Activated effector memory CD4-positive, alpha-beta T cell treated with Interleukin-2 at 50 U/mL for 16 hours (primary cell): Measurements from ENCODE around the gene BMF.
A peak's percentile ranks its signal among the peaks of the same experiment; 100 is the strongest.

Source experiments
- DNase-seq: peaks from one replicate; pipeline ENCODE4 v3.0.0-alpha.2; 2020

The BMF gene

DNA sequence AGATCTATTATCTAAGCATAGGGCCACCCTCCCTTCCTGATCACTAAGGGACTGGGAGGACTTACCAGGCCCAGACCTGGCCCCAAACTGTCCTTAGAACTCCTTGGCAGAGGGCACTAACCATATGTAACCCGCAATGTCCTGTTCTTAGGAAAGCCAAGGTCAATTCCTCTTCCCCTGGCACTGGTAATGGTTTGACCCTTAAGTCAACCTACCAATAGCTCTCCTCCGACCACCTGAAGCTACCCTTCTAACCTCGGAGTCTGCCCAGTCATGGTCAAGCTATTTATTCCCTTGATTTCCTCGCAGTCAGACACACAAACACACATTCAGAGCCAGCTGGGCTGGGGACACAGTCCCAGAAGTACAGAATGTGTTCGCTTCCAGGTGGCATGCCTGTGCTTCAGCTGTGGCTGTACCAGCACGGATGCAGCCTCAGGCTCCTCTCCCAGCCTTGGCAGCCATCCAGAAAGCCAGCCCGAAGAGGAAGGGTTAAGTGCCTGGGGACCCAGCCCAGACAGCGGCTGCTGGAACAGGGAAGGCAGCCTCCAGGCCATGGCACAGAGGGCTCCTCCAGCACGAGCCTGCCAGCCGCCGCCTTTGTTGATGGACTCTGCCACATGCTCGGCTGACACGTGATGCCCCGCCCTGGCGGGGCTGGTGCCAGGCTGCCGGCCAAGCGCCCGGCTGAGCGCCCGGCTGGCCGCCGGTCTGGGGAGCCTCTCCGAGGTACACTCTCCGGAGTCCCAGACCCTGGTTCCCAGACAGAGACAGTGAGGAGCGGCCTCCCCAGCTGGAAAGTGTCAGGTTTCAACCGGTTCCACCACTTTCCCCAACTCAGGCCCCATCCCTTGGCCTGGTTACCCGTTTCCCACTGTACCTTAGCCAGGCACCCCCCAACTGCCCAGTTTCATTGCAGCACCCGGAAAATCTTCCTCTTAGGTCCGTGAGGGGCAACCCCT is 5.5 kb downstream of the BMF start:
- no peak for DNase-seq

DNA sequence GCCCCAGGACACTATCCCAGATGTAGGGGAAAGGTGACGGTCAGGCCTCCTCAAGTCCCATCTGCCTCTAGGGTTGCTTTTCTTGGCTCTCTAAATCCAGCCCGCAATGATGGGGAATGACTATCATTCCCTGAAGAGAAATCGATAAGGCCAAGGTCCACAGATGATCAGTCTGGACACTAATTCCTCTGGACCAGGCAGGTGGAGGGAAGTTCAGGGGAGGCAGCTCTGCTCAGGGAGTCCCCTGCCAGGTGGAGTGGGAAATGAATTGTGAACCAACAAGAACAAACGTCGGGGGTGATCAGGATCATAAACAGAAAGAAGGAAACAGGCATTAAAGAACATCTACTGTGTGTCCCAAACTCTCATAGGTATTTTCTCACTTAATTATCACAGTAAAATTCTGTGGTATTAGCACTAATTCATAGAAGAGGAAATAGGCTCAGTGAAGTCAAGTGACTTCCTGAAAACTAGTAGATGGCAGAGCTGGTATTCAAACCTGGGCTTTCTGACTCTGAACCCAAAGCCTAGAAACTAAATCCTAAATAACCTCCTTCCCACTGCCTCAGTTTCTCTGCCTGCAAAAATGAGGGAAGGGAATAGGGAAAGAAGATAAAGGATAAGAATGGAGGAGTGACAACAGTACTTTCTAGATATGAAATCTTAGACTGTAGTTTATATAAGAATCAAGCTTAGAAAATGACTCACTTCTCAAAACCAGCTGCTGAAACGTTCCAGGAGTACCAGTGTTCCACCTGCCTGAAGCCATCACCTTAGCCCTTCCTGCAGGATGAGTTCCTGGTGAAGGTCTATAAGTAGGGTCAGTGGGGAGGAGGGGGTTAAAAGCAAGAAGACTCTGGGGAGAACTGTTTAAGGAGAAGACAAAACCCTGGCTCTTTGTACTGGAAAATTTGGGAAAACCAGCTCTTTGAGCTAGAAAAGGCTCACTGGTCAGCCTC is 7.5 kb downstream of the BMF start:
- no peak for DNase-seq

DNA sequence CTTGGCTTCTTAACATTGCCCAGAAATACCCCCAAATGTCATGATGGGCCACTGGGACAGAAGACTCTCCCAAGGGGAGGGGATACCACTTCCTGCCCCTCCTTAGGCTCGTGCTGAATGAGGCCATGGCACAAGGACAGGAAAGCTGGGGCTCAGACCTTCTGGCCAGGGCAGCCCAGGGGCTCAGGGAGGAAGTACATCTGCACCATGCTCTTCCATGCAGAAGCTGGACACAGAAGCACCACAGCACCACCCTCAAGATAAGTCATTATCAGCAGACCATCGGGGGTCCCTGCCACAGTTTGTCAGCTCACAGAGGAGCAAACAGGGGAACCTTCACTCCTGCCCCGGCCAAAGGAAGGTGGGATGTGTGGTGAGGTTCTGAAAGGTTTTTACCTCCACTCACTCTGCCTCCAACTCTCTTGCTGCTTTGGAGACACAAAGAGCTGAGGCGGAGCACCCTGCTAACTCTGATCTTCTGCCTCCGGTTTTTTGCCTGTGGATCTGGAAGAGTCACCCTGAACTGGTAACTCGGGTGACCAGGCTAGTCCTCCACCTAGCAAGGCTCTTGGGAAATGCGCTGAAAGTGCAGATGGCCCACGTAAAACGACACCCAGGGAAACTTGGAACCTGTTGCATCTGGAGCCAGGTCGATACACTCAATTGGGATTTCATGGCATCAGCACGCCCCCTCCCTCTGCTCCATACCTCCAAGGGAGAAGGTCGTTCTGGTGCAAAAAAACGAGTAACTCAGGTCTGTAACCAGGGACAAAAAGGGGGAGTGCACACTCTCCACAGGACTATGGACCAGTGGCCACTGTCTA is 8.3 kb downstream of the BMF start:
- no peak for DNase-seq

DNA sequence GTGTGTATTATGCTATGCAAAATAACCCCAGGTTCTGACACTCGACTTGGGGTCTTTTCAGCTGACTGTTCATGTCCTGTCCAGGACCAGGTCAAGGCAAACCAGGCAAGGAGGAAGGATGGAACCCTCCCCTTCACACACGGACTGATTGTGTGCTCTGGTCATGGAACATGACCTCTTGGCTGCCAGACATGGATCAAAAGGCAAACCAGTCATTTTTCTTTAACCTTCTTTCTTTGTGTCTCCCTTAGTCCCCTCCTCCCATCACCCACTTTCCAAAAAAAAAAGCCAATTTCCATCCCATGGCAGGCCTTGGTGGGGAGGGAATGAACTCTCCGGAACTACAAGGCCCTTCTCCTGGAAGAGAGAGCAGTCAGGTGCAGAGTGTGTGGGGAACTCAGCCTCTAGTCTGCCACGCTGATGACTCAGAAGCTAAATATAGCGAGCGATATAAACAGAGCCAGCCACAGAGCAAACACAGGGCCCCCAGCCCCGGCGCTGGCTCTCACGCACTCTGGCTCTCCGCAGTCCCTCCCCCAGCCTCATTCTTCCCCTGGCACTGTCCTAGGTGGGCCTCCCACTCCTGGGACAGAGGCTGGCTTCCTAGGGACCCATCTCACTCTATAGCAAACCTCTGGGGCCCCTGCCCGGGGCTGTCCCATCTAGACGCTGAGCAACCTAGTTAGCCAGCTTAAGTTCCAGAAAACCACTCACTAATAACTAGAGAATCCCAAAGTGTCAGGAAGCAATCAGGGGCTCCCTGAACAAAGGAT is 10.0 kb downstream of the BMF start:
- peak; percentile 55 for DNase-seq

DNA sequence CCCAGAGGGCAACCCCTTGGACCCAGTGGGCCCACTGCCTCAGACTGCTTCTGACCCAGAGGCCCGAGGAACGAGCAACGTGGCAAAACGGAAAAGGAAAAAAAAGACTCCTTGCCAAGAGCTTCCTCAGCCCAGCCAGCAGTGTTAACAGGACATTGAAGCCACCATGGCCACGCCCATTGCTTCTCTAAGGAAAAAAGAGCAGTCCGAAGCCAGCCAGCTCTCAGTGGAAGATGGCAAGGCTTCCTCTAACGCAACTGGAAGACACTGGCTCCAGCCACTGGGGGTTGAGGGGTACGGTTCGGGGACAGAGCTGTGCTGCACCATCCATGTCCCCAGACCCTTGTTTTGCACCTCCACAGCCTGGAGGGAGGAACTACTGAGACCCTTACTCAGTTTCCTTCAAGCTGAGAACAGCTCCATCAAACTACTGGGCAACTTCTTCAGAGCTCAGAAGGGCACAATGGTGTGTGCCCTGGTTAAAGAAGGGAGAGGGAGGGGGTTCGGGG is 10.7 kb downstream of the BMF start:
- DNase-seq, result no peak

DNA sequence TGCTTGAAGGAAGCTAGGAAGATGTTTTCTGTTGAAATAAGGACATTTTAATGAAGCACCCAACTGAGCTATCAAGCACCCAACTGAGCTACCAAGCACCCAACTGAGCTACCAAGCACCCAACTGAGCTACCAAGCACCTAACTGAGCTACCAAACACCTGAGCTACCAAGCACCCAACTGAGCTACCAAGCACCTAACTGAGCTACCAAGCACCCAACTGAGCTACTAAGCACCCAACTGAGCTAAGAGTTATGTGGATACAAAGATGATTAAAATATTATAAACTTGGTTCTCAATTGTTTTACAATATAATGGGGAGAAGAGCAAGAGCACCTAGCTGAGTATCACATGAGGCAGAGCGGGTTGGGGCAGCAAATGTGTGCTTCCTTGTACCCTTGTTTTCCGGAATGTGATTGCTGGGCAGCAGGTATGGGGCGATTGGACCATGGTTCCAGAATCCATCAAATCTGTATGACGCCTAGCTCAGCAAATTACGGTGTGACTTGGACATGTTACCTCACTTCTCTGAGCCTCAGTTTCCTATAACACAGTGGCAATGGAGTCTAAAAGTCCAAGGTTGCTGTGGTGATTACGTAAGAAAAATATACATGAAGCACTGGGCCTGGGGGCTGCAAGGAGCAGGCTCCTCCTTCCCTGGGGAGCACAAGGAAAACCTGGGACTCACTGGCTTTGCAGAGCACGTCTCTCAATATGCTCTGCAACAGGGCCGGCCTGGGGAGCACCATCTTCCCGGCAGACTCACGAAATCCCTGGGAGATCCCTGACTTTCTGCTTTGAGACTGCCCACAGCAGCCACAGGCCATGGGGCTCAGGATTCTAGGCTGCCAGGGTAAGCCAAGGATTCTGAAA is 11.3 kb downstream of the BMF start:
- no peak for DNase-seq

DNA sequence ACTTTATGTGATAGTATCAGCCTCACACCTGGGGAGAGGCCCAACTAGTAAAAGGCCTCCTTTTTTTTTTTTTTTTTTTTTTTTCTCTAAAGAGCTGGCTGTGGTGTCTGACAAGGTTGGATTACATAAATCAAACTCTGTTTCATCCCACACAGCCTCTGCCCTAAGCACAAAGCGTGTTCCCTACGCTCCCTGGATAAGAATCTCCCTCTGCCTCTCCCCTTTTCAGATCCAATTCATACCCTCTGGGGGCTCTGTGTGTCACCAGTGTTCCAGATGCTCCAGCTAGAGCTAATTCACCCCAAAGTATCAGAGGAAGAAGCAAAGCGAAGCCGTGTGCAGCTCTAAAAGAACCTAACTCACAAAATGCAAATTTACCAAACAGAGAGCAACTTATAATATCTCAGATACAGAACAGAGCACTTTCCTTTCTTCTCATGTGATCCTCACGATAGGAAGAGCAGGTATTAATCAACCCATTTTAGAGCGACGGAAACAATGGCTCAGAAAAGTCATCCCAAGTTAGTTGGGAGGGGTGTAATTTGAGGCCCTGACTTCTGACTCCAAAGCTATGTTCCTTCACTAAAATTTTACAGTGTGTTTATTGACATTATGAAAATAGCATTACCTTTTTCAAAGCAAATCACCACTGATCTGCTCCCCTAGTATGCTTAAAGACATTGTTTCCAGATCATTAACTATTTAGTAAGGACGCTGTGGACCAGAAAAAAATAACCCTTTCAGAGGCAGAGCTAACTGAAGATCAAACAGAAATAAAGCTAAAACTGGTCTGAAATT is 12.4 kb downstream of the BMF start:
- no peak for DNase-seq

DNA sequence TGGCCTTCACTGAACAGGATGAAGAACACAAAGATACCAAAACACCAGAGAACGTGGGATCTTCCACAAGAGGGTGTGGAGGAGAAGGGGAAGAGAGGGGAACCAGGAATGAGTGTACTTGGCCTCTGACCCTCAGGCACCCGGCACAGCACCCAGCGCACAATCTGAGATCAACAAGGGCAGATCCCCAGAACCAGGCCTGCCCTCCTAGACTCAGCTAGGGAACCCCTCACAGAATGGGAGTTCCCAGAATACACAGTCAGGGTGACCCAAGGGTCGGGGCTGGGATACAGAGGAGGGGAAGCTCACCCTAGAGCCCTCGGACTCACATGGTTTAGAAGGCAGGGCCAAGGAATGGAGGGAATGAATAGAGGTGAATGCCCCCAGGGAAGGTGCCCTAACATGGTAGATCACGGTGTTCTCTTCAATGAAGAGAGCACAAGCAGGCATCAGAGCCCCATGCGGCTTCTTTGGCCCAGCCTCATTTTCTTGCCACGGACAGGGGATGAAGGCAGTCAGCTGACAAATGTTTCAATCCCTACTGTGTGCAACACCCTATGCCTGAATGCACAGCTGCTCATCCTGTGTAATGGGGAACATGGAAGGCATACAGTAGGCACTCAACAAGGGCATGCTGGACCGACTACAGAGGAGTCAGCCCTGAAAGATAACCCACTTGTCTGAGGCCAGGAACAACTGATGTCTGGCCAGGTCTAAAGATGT is 13.1 kb downstream of the BMF start:
- no peak for DNase-seq

DNA sequence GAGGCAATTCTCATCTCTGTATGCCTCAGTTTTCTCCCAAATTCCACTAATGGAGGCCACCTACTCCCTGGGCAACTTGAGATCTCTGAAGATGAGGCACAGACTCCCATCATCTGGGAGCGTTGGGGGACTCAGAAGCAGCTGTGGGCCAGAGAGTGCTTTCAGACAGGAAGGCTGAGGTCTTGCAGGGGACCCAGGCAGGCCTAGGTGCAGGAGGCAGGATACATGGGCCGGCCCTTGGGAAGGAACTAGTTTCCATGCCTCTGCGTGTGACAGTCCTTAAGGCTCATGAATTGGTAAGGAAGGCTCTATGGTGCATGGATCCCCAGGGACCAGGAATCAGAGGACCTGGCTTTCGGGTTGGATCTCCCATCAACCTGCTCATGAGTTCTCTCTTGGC is 14.5 kb downstream of the BMF start:
- DNase-seq, result no peak

DNA sequence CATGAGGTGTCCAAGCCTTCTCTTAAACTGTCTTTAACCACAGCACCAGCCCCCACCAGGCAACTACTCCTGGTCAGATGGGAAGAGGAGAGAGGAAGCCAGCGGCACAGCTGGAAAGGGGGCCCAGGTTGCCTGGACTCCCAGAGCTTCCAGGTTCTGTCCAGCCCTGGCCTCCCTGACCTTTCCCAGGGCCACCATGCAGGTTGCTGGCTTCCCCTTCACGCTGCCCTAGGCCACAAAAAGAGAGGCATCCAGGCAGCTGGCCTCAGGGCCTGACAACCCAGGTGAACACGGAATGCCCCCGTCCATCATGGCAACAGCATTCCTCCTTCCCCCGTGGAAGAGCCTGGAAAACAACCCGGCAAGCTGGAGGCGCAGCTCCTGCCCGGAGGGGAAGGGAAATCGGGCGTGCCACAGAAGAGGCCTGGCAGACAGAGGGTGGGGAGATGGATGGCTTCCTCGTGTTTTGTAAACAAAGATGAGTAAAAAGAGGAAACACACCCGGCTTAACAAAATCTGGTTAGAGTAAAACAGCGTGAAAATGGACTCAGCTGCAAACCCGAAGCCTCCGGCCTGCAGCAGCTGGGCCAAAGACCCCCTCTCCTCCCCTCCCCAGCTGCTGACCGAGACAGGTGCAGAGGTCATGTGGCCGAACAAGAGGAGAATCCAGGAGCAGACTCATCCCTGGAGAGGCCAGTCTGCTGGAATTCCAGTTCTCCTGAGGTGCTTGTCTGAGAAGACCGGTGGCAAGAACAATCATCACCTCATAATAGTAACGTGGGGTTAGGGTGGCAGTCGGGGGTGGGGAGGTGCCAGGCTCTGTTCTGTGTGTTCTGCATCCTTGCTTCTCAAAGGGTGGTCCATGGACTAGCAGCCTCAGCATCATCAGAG is 15.5 kb downstream of the BMF start:
- DNase-seq, result no peak

DNA sequence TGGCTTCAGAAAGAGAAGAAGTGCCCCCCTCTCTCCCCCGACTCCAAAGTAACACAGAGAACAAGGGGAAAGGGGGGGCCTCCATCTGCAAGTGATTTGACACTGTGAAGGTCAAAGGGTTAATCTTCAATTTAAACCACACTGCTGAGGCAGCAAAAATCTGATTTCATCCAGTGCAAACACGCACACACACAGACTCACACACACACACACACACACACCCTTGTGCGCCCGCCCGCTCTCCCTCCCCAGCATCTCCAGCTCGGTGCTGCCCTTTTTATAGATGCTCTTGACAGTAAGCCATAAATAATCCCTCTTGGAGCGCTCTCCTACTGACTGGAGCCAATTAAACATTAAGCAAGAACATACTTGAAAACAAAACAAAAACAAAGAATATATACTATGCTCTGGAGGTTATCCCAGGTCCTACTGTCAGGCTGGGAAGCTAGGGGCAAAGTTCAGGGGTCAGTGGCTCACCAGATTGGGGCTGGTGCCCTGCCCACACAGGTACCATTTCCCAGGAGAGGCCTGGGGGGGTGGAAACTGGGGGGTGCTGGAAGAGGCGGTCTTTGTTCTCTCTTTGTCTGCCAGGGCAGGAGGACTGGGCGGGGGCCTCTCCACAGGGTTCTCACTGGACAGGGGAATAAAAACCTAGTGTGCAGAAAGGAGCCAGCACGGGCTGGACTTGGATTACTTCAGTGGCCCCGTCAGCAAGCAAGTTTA is 16.3 kb downstream of the BMF start:
- DNase-seq, result no peak

DNA sequence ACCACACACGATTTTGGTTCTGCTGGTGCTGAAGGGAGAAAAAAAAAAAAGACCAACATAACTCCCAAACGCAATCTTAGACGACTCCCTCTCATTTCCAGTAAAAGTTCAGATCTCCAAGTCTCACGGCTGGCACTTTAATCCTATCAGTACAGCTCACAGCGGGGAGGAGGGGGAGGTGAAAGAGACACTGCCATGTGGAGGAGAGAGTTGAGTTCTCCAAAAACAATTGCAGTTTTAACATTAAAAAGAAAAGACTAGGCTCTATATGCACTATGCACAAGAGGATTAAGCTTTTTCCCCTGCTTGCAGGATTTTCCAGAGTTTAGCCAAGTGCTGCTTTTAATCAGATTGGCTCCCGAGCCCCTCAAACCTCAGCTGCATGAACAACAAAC is 16.8 kb downstream of the BMF start:
- no peak for DNase-seq

DNA sequence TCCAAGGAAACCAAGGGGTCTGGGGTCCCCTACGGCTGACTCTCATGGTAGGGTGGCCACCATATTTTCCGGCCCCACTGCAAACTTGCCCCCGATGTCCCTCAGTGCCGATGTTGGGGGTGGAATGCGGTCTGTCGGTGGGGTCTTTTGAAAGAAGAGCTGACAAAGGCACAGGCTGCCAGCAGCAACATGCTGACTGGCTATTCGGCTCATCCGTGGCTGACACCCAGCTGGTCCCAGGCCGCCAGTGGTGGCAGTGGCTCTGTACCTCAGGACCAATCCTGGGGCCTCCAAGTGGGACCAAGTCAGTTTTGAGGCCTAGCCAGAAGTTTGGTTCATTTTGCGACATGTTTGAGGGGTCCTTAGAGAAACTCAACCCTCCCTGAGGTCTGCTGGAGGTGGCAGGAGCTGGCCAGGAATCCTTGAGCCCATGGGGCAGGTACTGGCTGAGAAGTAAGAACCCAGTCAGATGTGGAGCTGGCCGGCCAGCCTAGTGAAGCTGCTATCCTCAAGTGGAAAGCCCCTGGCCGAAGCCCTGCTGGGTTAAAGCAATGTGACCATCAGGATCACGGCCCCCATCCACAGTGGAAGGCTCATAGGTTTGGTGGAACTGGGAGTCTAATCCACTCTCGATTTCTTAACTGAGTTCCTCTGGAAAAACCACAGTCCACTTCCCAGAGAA is 17.8 kb downstream of the BMF start:
- no peak for DNase-seq

DNA sequence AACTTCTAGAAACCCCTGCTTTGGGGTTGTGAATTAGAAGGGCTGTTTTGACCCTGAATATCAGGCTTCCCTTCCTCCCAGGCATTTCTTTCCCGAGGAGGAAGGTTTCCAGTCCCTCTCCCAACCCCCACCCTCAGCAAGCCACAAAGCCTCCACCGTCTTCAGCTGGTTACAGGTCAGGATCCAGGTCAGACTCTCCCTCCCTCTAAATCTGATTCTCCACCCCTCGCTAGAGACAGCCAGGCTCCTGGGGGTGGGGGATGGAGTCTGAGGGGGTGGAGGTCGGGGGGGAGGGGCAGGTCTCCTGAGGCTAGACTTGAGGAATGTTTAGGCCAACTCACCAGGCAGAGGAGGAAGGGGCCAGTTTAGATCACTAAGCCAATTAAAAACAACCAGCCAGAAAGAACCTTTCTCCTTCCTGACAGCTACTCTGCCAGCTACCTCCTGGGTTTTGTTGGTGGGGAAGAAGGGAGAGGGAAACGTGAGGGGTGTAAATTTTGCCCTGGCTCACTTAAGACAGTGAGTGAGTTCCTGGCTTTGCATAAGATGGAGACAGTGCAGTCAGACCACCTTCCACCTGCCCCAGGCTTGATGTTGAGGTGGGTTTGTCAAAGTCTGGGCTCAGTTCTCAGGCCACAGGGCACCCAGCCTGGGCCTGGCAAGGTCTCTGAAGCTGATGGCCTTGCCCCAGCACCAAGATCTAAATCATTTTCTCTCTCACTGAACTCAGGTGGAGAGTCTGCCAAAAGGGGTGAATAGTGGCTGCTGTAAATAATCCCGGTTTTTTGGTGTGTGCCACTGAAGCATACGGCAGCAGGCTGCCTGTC is 19.5 kb downstream of the BMF start:
- no peak for DNase-seq

DNA sequence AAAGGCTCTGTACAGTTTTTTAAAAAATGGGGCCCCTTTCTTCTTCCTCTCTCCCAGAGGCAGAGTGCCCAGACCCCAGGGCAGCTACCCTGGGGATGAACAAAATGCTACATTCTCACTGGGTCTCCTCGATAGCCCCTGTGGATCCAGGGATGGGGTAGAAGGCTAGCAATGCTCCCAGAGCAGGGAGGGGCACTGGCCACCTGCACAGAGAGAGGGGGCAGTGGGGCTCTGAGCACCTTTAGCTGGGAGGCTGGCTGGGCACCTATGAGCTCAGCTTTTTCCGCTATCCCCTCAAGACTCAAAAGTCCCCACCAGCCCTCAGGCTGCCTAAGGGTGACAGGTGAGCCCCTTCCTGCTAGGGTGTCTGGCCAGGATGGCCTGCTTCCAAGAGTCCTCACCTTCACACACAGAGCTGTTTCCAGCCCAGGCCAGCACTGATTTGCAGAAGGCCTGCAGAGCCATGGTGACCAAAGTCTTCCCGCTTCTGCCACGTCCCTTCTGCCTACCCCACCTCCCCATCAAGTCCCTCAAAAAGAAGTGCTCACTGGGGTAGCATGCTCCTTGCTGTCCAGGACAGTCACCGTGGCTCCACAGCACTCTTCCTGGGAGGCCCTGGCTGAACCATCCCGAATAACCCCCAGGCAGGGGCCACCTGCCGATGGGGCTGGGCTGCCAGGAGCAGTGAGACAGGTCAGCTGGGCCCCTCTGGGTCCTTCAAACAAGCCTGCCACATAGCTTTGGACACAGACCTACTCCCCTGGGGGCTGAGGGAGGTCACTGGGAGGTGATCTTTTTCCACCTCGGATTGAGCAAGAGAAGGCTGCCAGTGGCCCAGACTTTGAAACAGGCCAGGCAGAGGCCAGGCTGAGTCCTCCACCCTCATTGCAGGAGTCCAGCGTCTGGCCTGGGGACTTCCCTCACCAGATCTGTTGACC is 20.4 kb downstream of the BMF start:
- DNase-seq, result no peak
